ENCODE data around the gene C6orf62.

DNA sequence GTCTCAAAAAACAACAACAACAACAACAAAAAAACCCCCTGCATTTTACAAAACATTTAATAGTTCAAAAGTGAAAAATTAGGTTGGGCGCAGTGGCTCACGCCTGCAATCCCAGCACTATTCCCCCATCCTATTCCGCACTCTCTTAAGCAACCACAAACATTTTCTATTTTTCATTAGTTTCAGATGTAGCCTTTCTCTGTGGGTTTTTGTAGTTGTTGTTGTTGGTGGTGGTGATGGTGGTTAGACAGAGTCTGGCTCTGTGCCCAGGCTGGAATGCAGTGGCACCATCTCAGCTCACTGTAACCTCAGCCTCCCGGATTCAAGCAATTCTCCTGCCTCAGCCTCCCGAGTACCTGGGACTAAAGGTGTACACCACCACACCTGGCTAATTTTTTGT, 49.4 kb upstream of the C6orf62 start:
- TF ChIP-seq, protein P1, sequence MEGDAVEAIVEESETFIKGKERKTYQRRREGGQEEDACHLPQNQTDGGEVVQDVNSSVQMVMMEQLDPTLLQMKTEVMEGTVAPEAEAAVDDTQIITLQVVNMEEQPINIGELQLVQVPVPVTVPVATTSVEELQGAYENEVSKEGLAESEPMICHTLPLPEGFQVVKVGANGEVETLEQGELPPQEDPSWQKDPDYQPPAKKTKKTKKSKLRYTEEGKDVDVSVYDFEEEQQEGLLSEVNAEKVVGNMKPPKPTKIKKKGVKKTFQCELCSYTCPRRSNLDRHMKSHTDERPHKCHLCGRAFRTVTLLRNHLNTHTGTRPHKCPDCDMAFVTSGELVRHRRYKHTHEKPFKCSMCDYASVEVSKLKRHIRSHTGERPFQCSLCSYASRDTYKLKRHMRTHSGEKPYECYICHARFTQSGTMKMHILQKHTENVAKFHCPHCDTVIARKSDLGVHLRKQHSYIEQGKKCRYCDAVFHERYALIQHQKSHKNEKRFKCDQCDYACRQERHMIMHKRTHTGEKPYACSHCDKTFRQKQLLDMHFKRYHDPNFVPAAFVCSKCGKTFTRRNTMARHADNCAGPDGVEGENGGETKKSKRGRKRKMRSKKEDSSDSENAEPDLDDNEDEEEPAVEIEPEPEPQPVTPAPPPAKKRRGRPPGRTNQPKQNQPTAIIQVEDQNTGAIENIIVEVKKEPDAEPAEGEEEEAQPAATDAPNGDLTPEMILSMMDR (IDR thresholded peaks at IDR 0.05) = no peak
- TF ChIP-seq POLR2A (IDR thresholded peaks at IDR 0.05) = no peak
